ENCODE results near the gene CHMP5. TPM values are rescaled to one million over a fixed set of nuclear protein-coding genes. Genes with fewer than 3 reads are reported as not detected.

The CHMP5 gene
- total RNA-seq, 1 experiment from 2014 or later = 47.6 TPM

GRCh38 chr9:33249983-33250382, 14.9 kb upstream of the CHMP5 start:
- Histone ChIP-seq H3K79me2 (ENCODE audit: insufficient read depth, low read length) (no peaks in the 10 kb centered on the region), H3K9me3 (ENCODE audit: control insufficient read depth, low read depth, low read length) (no peaks in the 10 kb centered on the region), H3K18ac (ENCODE audit: insufficient read length, low read depth, low read length) (no peak overlapping the region), H3K56ac (ENCODE audit: insufficient read length, low read depth, low read length) (no peak overlapping the region), H3K23ac (ENCODE audit: insufficient read length, low read depth, low read length) (no peak overlapping the region), H2BK12ac (ENCODE audit: insufficient read length, low read depth, low read length) (no peak overlapping the region), H2BK20ac (ENCODE audit: low read depth, low read length, poor library complexity, severe bottlenecking) (no peak overlapping the region), H4K91ac (ENCODE audit: insufficient read length, low read depth, low read length) (no peak overlapping the region), H4K5ac (ENCODE audit: insufficient read length, low read depth, low read length) (no peak overlapping the region), H2AK5ac (ENCODE audit: insufficient read length, low read length) (no peak overlapping the region), H3K79me1 (ENCODE audit: insufficient read depth, low read depth, low read length, poor library complexity, severe bottlenecking) (no peaks in the 10 kb centered on the region), H3K4me1 (ENCODE audit: insufficient read depth, low read length) (no peaks in the 10 kb centered on the region), H3T11ph (ENCODE audit: low read length) (no peak overlapping the region), H3K4me2 (ENCODE audit: insufficient read depth, insufficient read length, low read length) (no peak overlapping the region), H2BK15ac (ENCODE audit: low read depth, low read length) (no peak overlapping the region), H3K27ac (ENCODE audit: insufficient read length, low read depth, low read length) (no peak overlapping the region), H3K9ac (ENCODE audit: extremely low read depth, insufficient read length, low read length) (no peak overlapping the region), H3K4ac (ENCODE audit: low read depth, low read length) (no peak overlapping the region), H3K27me3 (ENCODE audit: insufficient read depth, low read length) (no peaks in the 10 kb centered on the region), H2BK120ac (ENCODE audit: low read depth, low read length, poor library complexity, severe bottlenecking) (no peak overlapping the region), H2AFZ (ENCODE audit: low read length) (no peak overlapping the region), H4K20me1 (ENCODE audit: control insufficient read depth, insufficient read depth, insufficient read length) (no peaks in the 10 kb centered on the region), H4K8ac (replicated peaks; ENCODE audit: insufficient read length, low read depth, low read length) (no peak overlapping the region), H3K14ac (ENCODE audit: insufficient read depth, low read length) (no peak overlapping the region), H3K23me2 (ENCODE audit: insufficient read length, low read depth, low read length, poor library complexity, severe bottlenecking) (no peaks in the 10 kb centered on the region), H2BK5ac (ENCODE audit: insufficient read length, low read length) (no peak overlapping the region)
- Mint-ChIP-seq H3K4me1 (no peaks in the 10 kb centered on the region), H3K9me3 (no peaks in the 10 kb centered on the region; a peak in 1 of 5 replicates), H3K36me3 (ENCODE audit: insufficient read depth in 1 of 3, low read depth in 3 of 3) (peaks cover 19 to 41% (median 20%) of the 10 kb centered on the region in 3 experiments; a peak in 6 of 7 replicates), H3K27me3 (ENCODE audit: low read depth) (no peaks in the 10 kb centered on the region), H3K4me3 (no peak overlapping the region), H3K27ac (no peak overlapping the region)
- no peak for TF ChIP-seq CTCF (conservative IDR thresholded peaks at IDR 0.05)
- no CpG with 5 or more reads among the region's 2 CpGs for WGBS (ENCODE audit: extremely low coverage, insufficient read length, low lambda C conversion rate)
- no peak for DNase-seq

Data from H9 (cell line).